Measurements from ENCODE around the gene ZFTA.
"Not testable (repeated sequence)": the region's sequence is repeated elsewhere in the genome, so short reads cannot be mapped to it uniquely, and the experiment has no call there.

Gene ZFTA

DNA sequence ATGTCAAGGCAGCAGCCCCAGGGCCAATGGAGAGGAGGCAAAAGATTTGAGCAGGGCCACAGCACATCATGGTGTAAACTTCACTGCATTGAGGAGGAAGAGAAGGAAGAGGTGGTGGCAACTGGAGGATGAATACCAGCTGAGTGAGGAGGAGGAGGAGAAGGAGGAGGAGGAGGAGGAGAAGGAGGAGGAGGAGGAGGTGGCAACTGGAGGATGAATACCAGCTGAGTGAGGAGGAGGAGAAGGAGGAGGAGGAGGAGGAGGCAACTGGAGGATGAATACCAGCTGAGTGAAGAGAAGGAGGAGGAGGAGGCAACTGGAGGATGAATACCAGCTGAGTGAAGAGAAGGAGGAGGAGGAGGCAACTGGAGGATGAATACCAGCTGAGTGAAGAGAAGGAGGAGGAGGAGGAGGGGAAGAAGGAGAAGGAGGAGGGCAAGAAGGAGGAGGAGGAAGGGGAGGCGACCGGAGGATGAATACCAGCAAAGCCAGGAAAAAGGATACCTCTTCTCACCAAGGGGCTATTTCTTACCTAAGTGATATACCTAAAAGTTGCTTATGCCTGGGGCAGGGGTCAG is 3.3 kb upstream of the ZFTA start:
- not testable (repeated sequence) for DNase-seq

DNA sequence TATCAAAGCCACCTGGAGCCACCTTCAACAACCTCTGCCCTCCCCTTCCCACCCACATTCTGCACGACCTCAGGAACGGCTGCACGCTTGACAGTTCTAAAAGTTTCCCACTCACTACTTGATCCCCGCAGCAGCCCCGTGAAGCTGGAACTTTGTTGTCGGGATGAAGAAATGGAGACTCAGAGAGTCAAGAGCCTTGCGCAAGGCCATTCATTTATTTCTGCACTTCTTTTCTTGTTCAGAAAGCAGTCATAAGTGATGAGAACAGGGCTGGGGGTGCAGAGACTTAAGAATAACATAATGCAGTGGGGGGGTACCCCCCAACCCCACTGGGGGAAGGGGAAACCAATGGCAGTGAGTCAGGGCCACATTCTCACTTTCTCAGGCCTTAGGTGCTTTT is 2.2 kb upstream of the ZFTA start:
- DNase-seq, result no peak

DNA sequence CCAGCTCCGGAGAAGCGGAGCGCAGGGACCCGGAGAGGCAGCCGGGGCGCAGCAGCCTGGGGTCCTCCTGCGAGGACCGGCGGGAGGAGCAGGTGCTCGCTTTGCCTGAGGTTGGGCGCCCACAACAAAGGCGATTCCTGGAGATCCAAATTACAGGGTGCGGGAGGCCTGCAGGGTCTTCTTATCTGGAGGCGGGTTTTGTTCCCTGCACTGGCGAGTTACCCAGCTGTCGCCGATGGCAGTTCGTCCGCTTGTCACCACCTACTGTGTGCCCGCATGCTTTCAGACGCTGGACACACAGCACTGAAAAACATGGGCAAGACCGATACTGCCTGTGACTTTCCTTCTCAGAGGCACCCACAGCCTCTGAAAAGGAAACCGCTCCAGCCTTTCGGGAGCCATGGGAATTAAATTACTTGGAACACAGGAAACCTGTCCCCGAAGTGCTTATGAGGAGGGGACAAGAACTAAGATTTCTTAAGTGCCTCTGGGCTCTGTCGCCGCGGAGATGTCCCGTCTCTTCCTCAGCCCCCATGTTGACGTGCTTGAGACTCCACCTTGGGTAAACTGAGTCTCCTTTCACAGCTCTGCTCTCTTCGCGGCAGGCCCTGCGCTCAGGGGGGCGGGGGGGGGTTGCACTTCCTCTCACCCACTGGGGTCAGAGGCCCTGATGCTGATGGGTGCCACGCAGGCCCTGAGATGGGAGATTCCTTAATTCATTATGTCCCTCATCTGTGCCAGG is 1.3 kb upstream of the ZFTA start:
- DNase-seq, result no peak

DNA sequence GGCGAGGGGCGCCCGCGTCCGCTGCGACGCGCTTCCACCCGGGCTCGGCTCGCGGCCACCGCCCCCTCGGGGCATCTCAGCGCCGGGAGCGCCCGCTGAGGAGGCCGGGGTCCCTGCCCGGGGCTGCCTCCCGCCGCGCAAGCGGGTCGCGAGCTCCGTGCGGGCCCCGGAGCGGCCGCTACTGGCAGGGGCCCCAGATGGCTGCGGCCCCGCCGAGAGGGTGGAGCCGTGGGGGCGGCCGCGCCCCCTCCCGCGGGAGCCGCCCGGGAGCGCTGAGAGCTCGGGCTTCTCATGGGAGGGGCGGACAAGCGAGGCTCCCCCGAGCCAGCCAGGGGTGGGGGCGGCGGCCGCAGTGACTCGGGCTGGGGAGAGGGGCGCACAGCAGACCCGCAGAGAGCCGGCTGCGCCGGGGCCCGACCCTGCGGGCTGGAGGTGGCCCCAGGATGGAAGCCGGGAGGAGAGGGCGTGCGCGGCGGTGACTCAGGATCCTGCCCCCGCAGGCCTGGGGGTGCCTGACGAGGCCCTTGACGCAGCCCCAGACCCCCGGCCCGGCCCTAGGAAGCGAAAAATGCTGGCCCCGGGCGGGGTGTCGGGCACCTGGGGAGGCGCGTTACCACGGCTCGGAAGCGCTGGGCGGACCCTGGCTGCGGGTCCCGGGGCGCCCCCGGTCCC is 603 bp upstream of the ZFTA start:
- peak; percentile 39 for DNase-seq

DNA sequence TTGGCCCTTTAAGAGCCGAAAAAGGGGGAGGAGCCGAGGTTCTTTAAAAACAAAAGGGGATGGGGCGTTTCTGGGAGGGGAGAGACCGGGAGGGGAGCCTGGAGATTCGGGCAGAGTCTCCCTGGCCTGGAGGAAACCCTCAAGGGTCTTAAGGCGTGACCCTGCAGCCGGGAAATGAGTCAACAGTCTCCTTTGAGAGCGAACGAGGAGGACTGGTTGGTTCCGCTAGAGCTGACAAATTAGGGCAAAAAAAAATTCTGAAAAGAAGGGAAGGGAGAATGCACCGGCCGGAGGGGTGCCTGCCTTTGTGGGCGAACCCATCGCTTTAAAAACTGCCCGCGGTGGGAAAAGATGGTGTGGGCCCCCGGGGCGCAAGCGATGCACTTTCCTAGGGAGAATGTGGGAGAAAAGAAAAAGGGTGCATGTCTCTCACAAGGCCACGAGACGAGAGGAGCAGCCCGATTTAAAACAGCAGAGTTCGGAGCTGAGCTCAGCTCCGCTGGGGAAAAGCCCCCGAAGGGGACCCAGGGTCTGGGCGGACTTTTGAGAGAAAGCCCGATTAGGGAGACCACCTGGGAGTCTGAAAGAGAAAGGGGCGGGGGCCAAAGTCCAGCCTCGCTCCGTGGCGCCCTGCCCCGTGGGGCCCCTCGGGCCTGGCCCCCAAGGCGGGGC is 874 bp downstream of the ZFTA start:
- peak; percentile 28 for DNase-seq

DNA sequence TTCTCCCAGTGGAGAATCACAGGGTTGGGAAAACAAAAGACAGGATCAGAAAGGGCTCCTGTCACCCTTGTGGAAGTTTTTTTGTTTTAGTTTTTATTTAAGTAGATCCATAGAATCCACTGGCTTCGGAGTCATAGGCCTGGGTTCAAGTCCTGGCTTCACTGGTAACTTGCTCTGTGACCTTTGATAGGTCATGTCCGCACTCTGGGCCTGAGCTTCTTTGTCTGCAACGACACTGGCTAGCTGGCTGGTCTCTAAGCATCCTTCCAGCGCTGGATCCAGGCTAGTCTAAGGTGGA is 1.4 kb downstream of the ZFTA start:
- DNase-seq, result no peak

DNA sequence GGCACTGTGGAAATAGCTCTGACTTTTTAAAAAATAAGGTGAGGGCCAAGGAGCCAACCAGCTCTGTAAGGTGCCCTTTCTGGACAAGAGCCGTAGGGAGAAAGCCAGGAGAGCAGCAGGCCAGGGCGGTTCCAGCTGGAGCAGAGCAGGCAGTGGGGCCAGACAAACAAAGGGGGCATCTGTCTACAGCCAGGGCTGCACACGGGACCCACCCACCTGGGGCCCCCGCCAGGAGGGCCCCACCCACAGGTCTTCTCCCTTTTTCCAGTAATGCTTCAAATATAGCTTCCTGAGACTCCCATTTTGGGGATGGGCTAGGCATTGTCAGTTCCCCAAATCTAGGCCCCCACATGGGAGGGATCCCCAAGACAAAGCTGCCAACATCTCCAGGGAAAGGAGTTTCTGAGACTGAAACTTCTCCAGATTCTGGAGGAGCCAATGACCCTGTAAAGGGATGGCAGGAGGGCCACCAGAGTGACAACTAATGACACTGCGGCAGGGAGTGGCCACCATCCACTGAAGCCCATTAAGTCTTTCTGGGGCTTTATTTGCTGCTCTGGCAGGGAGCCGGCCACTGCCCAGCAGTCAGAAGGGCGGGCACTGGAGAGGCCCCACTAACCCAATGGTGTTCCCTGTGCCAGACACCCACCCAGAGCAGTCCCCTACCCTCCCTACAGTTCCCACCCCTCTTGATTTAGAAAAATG is 1.9 kb downstream of the ZFTA start:
- DNase-seq, result no peak

DNA sequence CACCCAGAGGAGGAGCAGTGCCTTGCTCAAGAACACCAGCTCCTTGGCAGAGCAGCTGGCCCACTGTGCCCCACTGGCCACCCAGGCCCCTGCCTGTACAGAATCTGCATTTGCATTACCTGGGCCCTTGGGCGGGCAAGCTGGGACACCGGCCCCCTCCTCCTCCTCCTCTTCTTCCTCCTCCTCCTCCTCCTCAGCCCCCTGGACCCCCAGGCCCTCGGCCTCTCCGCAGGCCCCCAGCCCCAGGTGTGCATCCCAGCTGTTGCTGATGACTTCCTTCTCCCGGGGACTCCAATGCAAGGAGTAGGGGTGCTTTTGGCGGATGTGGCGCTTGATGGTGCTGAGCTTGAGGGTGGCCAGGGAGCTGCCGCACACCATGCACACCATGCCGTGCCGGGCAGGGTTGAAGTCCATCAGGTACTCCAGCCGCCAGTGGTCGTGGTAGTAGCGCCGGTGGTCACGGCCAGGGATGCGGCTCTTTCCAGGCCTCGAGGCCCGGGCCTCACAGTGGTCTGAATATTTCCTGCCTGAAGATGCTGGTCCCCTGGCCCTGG is 2.8 kb downstream of the ZFTA start:
- DNase-seq, result no peak

DNA sequence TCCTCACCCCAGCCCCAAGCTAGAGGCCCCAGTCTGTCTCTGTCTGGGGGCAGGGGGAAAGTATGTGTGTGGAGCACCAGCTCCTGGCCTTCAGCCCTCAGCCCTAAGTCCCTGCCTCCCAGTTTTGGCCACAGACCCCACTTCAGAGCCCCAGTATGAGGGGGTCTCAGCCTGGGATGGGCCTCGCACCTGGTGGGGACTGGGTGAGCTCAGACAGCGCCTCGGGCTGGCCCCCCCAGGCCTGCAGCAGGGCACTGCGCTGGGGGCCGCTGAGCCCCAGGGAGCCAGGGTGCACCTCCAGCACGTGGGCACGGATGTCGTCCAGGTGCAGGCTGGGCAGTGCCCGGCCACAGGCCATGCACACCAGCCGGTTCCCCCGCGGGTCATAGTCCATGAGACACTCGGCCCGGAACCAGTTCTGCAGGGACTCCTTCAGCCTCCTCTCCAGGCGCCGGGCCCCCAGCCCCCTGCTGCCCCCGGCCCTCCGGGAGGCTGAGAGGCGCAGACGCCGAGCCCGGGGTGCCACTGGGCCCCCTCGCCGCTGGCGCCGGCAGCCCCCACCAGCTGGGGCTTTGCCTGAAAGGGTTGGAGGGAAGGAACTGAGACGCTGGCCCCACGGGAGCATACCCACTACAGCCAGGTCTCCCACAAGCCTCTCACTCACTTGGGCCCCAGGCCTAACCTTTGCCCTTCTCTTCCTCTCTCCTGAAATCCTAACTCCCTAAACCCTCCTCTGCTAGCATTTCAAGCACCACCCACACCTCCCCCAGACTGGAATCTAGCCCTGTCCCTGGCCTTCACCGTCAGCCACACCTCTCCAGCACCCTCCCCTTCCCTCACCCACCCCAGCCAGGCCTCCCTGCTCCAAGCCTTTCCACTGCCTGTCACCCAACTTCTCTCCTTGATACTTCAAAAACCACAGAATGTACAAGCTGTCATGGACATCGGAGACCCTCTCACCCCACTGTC is 3.6 kb downstream of the ZFTA start:
- DNase-seq, result no peak

DNA sequence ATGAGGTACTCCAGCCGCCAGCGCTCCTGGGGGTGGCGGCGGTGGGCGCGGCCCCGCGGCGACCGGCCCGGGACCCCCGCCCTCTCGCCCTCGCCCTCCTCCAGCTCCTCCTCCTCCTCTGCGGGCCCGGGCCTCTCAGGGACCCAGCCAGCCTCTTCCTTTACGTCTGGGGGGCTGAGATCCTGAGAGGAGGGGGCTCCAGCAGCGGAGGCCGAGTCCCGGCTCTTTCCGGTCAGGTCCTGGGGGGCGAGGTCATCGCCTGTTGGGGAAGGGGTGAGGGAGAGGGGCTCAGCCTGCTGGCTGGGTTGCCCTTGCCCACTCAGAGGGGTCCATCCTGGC is 4.3 kb downstream of the ZFTA start:
- DNase-seq, result no peak

DNA sequence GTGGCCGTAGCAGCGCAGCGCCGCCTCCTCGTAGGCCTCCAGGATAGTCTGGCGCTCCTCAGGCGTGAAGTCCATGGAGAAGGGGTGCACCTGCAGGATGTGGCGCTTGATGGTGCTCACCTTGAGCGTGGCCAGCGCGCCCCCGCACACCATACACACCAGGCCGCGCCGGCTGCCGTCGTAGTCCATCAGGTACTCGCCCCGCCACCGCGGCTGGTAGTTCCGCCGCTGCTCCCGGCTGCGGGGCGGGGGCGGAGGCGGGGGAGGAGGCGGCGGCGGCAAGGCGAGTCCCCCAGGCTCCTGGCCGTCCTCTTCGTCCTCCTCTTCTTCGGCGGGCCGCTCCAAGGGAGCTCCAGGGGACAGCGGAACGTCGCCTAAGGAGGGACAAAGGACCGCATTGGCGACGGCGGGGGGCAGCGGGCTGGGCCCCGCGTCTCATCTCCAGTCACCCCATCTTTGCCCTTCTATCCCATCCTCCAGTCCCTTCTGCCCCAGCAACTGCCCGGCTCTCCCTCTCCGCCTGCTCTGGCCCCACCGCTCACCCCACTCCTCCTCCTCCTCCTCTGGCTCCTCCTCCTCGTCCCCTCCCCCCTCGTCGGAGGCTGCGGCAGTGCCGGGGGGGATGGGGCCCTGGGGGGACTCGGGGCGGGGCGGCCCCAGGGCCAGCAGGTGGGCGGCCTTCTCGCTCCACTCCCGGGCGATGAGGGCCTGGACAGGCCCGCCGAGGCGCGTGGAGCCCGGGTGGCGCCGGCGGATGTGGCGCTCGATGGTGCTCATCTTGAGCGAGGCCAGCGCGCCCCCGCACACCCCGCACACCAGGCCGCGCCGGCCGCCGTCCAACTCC is 4.9 kb downstream of the ZFTA start:
- DNase-seq, result no peak

DNA sequence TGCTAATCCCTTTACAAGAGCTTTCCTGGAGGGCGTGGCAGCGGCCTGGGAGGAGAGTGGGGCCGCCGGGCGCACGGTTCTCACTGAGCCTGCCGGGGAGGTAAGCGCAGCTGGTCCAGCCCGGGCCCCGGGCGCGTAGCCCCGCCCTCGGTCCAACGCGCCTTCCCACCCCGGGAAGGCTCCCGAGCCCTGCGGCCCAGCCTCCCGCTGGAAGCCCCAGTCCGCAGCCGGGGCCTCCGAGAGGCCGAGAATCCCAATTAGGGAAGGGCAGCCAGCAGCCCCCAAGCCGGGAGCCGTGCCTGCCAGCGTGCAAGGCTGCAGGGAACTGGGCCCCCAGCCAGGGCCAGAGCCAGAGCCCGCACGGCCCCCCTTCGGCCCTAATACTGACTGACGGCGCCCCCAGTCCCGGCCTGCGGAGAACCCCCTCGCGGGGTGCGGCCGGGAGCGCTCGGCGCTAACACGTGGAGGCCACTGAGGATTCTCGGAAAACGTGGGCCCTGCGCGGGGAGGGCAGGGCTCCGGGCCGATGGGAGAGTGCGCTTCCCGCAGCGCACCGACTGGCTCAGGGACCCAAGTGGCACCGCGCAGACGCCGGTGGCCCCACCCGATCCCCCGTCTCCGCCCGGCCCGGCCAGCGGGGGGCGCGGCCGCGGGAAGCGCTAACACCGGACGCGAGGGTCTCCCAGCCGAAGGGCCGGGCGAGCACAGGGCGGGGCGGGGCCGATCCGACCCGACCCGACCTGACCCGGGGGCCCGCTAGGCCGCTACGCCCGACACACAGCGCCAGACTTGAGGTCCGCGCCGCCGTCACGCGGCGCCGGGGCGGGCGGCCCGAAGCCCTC is 5.7 kb downstream of the ZFTA start:
- DNase-seq, result no peak

DNA sequence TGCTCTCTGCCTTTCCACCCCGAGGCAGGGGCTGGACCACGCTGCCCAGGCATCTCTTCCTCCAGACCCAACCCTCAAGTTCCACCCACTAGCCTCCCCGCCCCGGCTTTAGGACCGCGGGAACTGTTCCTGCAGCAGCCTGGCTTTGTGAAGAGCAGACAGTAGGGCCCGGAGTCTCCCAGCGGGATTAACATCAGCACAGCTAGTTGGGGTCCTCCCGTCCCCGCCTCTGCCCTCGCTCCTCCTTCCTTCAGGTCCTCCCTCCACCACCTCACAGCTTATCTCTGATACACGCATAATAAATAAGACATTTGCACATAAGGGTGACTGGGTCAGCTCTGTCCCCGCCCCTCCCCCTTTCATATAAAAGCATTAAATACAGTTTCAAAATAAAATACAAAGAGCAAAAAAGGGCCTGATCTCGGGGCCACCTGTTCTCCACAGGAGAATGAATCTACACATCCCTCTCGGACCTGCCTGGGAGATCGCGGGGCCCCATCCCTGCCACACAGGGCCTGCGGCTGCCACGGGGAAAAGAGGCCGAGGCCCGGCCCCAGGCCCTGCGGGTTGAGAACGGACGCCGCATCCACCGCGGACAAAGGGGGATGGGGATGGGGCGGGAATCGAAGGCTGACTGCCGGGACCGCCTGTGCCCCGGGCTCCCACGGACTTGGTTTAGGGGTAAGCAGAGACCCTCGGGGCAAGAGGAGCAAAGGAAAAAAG is 6.5 kb downstream of the ZFTA start:
- no peak for DNase-seq

DNA sequence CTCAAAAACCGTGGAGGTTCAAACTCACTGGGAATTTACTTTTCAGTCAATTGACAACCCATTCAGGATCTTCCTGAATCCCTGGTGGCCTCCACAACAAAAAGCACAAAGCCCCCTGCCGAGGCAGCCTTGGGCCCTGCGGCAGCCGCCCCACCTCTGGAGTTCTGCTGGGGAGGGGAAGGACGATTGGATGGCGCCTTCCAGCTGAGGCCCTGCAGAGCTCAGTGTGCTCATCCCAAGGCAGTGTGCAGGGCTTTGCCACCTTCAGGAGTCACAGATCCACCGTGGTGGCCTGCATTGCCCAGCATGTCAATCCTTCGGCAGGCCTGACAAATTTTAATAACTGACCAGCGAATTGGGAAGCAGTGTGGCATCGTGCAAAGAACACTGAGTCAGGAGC is 7.4 kb downstream of the ZFTA start:
- no peak for DNase-seq

DNA sequence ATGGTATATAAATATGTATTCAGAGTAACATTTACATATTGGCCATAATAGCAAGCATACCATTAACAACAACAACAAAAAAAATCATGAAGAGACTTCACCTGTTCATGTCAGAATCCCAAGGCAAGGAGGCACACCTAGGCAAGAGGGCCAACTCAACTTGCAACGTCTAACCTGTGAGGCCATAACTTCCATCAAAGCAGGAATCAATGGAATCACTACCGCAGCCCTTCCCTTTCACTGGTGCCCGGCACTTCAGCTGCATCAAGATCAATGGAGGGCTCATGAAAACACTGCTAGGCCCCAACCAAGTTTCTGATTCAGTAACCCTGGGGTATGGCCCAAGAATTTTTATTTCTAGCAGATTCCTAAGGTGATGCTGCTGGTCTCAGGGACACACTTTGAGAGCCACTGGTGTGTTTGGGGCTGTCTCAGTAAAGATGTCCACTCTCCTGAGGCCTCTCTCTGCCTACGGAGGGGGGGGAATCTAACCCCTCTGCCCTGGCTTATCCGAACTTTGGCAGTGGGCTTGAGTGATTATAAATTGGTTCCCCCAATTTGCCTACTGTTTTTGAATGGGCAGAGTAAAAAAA is 8.0 kb downstream of the ZFTA start:
- DNase-seq, result no peak

DNA sequence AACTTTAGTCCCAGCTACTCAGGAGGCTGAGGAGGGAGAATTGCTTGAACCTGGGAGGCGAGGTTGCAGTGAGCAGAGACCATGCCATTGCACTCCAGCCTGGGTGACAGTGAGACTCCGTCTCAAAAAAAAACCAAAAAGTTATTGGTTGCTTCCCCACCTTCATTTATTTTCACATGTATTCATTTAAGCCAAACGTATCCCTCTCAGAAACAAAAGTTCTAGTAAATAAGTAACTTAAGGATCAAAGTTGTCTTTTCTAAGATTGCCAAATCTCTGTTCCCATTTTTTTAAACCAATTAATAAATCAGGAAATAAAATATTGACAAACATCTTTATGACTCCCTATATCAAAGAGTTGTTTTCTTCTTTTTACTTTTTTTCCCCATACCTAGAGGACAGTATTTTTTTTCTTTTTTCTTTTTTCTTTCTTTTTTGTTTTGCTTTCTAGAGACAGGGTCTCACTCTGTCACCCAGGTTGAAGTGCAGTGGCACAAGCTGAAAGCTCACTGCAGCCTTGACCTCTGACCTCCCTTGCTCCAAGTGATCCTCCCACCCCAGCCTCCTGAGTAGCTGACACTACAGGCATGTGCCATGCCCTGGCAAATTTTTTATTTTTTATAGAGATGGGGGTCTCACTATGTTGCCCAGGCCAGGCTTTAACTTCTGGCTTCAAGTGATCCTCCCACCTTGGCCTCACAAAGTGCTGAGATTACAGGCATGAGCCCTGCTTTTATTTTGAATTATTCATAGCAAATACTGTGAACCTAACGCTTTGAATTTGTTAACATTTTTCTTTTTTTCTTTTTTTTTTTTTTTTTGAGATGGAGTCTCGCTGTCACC is 11.4 kb downstream of the ZFTA start:
- no peak for DNase-seq

DNA sequence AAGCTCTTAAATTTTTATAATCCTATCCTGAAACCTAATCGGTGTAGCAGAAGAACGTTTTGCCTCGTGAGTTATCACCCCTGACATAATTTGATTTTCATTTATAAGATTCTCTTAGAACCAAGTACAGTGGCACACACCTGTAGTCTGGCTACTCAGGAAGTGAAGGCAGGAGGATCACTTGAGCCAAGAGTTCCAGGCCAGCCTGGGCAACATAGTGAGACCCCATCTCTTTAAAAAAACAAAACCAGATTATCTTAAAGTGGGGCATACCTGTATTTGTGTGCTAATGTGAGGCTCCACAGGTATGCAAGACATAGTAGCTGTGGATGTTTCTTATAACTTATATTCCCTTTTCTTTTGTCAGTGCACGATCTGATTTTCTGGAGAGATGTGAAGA is 19.0 kb downstream of the ZFTA start:
- no peak for DNase-seq

DNA sequence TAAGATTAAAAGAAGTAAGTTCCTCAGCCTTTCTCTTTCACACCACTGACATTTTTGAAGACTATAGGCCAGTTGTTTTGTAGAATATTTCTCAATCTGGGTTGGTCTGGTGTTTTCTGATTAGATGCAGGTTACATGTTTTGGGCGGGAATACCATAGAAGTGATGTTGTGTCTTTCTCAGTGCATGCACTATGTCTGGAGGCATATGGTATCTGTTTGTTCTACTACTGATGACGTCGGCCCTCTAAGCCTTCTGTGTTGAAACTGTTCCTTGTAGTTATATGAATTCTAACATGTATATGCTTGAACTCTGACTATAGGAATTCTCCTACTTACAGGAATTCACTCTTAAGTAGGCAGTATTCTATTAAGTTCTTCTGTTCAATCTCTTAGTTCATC is 21.6 kb downstream of the ZFTA start:
- no peak for DNase-seq

Measured in stimulated activated CD4-positive, alpha-beta T cell treated with anti-CD3 and anti-CD28 coated beads, Interleukin-12 subunit alpha, Interleukin-12 subunit beta, amount 100 ng/mL, for 4 hours (primary cell).